GM06990 (cell line): ENCODE data around the gene MZT2A.
"Not testable (repeated sequence)": the region's sequence is repeated elsewhere in the genome, so short reads cannot be mapped to it uniquely, and the experiment has no call there.

Experiments used
- DNase-seq: peaks from one replicate; pipeline ENCODE4 v3.0.0-alpha.2; 2011; ENCODE audit not compliant: insufficient read length; ENCODE audit errors: extremely low read depth
- H3K27me3 ChIP-seq: replicated peaks from 2 replicates; pipeline ENCODE4 v1.6.0; 2011; ENCODE audit warnings: low read length; ENCODE audit not compliant: control insufficient read depth, insufficient read depth
- H3K36me3 ChIP-seq: 2 replicates; pipeline ENCODE4 v1.5.1; 2011; ENCODE audit warnings: low read length; ENCODE audit not compliant: control insufficient read depth, insufficient read depth
- H3K4me3 ChIP-seq: replicated peaks from 2 replicates; pipeline ENCODE4 v1.5.1; 2011; ENCODE audit warnings: low read depth, mild to moderate bottlenecking, control low read depth, low read length
- TF ChIP-seq, protein P1 (sequence below): IDR thresholded peaks from 2 replicates; pipeline ENCODE4 v1.5.1; 2011; ENCODE audit warnings: low read length, control low read depth, mild to moderate bottlenecking, inconsistent platforms; ENCODE audit not compliant: insufficient read depth, poor library complexity, severe bottlenecking

The MZT2A gene

DNA sequence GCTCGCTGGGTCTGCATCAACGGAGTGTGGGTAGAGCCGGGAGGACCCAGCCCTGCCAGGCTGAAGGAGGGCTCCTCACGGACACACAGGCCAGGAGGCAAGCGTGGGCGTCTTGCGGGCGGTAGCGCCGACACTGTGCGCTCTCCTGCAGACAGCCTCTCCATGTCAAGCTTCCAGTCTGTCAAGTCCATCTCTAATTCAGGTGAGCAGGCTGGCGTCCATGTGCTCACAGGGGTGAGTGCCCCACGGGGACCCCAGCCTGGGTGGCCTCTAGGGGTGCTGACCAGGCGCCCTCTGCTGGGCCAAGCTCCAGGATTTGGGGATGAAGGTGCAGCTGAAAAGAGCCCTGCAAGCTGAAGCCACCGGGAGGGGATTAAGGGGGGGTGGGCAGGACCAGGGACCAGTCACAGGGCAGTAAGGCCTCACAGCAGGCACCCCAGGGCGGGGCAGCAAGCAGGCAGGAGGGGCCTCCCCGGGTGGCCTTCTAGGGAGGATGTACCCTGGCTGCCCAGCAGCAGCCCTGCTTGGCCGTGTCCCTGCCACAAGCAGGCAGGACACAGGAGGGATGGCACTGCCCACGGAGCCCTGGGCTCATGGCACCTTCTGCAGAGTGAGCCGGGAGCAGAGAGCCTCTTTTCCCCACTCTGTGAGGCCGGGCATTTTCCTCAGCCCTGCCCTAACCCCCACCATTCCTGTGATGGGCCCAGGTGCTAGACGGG lies 38.6 kb upstream of the MZT2A start:
- not testable (repeated sequence) for DNase-seq, H3K4me3 ChIP-seq, H3K36me3 ChIP-seq, H3K27me3 ChIP-seq
- TF ChIP-seq, protein P1, sequence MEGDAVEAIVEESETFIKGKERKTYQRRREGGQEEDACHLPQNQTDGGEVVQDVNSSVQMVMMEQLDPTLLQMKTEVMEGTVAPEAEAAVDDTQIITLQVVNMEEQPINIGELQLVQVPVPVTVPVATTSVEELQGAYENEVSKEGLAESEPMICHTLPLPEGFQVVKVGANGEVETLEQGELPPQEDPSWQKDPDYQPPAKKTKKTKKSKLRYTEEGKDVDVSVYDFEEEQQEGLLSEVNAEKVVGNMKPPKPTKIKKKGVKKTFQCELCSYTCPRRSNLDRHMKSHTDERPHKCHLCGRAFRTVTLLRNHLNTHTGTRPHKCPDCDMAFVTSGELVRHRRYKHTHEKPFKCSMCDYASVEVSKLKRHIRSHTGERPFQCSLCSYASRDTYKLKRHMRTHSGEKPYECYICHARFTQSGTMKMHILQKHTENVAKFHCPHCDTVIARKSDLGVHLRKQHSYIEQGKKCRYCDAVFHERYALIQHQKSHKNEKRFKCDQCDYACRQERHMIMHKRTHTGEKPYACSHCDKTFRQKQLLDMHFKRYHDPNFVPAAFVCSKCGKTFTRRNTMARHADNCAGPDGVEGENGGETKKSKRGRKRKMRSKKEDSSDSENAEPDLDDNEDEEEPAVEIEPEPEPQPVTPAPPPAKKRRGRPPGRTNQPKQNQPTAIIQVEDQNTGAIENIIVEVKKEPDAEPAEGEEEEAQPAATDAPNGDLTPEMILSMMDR: peak; percentile 19

DNA sequence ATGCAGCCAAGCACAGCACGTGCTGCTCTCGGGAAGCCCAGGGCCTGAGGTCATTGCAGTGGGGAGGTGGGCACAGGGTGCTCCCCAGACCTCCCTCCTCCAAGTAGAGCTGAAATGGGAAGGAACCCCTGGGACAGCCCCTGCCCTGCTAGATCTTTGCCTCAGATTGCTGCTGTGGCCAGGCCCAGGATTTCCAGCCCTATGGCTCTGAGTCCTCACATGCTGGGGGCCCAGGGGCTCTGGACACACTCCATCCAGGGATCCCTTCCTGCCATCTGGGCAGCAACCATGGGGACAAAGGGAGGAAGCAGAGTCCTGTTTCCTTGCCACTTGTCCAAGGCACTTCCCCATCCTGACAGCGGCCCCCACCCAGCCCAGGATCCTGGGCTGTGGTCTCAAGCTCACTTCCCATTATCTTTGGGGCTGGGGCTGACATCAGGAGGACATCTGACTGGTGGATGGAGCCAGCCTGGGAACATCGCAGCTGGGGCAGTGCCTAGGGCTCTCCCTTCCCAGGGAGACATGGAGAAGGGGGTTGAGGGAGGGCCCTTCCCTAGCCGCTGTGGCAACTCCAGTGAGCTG lies 37.8 kb upstream of the MZT2A start:
- H3K36me3 ChIP-seq, H3K27me3 ChIP-seq: not testable (repeated sequence)
- peak overlapping the region; percentile 6; the same call in 1 of the 2 replicates for H3K4me3 ChIP-seq
- peak; percentile 49 for DNase-seq

DNA sequence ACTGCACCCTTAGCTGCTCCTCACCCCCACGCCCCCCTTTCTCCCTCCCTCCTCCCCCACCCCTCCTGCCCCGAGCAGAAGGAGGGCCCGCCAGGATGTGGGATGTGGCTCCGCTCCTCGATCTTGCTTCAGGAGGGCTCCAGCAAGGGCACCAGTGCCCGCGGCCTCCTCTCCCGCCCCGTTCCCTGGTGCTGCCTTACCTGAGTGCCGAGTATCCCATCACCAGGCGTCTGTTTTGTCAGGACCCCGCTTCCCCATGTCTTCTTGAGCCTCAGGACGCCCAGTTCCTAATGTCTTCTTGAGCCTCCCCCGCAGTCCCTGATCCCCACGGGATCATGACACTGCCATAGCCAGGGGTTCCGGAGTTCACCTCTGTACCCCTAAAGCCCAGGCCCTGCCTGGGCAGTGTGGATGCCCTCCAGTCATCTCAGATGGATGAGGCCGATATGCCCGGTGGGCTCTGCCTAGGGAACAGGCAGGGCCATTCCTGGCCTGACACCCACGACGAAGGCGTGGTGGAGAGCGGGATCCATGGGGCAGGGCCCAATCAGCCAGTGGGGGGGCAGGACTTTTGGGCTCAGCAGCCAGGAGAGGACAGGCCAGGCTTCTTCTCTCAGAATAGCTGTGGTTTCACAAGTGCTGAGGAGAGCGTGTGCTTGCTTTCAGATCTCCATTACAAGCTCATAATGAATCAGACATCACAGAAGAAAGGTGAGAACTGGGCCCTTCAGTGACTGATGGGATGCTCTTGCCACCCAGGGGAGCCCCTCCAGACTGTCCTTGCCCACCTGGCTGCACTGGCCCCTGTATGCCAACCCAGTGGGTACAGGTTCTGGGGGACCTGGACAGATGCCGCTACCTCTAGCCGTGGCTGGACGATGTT lies 37.0 kb upstream of the MZT2A start:
- DNase-seq: peak; percentile 68
- H3K36me3 ChIP-seq, H3K27me3 ChIP-seq: not testable (repeated sequence)
- peak overlapping the region; percentile 65 for H3K4me3 ChIP-seq

DNA sequence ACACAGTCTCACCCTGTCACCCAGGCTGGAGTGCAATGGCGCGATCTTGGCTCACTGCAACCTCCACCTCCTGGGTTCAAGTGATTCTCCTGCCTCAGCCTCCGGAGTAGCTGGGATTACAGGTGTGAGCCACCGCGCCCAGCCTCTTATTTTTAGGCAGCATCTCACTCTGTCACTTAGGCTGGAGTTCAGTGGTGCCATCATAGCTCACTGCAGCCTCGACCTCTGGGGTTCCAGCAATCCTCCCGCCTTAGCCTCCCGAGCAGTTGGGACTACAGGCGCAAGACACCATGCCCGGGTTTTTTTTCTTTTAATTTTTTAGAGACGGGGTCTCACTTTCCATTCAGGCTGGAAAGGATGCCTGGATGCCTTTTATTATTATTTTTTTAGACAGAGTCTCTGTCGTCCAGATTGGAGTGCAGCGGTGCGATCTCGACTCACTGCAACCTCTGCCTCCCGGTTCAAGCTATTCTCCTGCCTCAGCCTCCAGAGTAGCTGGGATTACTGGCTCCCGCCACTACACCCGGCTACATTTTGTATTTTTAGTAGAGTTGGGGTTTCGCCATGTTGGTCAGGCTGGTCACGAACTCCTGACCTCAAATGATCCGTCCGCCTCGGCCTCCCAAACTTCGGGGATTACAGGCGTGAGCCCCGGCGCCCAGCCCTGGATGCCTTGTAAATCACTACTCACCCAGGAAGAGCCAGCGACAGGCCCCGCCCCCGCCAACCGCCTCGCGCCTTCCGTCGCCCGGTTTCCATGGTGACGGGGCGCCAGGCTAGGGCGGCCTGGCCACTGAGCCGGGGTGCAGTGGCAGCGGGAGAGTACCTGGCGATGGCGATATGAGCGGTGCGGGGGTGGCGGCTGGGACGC lies 35.2 kb upstream of the MZT2A start, which contains the start of gene CCDC74A:
Gene CCDC74A, plus strand, starts transcription at position 758 of the 871 bp plus-strand sequence. Its CDS starts 83 bp downstream, at position 841.
- DNase-seq: peak; percentile 72
- H3K27me3 ChIP-seq, H3K36me3 ChIP-seq: not testable (repeated sequence)
- H3K4me3 ChIP-seq: peak within 1 kb of the TSS; percentile 58

- not testable (repeated sequence) for H3K4me3 ChIP-seq, H3K36me3 ChIP-seq, DNase-seq, H3K27me3 ChIP-seq
Observed at GRCh38 chr2:131525256-131525655, 33.1 kb upstream of the MZT2A start.

DNA sequence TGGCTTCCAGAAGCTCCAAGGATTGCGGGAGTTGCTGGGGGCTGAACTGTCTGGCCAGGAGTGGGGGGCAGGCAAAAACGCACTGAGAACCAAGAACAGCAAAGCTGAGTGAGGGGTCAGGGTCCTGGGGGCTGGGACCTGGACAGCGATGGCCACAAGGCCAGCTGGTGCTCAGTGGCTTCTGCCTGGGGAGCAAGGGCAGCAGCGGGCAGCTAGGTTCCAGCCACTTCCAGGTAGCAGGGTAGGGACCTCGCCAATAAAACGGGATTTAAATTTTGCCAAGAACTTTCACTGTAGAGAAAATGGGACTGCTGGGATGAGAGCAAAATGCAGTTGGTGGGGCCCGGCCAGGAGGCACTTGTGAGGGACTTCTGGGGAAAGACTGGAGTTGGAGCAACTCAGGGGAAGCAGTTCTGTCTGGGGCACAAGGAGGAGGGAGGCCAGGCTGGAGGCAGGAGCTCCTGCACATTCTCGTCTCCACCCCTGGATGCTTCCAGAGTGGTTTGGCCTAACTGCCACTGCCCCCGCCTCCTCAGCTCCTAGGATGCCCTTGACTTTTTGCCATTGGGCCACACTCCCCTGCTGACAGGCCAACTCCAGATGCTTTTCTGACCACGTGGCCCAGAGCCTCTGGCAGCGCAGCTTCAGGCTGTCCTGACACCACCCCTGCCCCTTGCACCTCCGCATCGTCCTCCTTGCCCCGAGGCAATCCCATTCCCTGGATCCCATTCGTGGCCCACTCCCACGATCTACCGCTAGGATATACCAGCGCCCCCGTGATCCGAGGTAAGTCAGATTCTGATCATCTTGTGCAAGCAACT lies 30.0 kb upstream of the MZT2A start:
- DNase-seq: no peak
- TF ChIP-seq, protein P1: no peak
- peaks cover 10% of the 10 kb centered on the region for H3K36me3 ChIP-seq
- no peak overlapping the region for H3K4me3 ChIP-seq
- H3K27me3 ChIP-seq: no peaks in the 10 kb centered on the region

DNA sequence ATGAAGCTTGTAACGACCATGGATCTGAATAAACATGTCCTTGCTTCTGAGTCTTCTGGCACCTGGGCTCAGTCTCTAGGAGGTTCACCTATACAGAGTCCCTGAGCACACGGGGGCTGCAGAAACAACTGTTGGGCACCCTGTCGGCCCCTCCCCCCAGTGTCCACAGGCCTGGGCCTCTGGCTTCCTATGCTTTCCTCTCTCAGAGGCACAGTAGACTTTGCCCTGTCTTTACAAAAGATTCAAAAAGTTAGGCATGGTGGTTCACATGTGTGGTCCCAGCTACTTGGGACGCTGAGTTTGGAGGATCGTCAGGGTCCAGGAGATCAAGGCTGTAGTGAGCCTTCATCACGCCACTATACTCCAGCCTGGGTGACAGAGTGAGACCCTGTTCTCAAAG lies 29.3 kb upstream of the MZT2A start:
- DNase-seq, H3K4me3 ChIP-seq, H3K36me3 ChIP-seq, H3K27me3 ChIP-seq: not testable (repeated sequence)
